NCI-H1417 (cell line): ENCODE results near the gene PNLDC1.
A peak's percentile ranks its signal among the peaks of the same experiment; 100 is the strongest.
"Not testable (repeated sequence)": the region's sequence is repeated elsewhere in the genome, so short reads cannot be mapped to it uniquely, and the experiment has no call there.

Experiments
- DNase-seq, 3 experiments: peaks; one replicate each; lab custom pipeline; 2025; lab: John Stamatoyannopoulos, UW

Gene PNLDC1

DNA sequence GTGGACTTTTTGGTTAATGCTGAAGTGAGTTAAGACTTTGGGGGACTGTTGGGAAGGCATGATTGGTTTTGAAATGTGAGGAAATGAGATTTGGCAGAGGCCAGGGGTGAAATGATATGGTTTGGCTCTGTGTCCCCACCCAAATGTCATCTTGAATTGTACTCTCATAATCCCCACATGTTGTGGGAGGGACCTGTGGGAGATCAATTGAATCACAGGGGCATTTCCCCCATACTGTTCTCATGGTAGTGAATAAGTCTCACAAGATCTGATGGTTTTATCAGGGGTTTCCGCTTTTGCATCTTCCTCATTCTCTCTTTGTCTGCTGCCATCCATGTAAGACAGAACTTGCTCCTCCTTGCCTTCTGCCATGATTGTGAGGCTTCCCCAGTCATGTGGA, 49.8 kb downstream of the PNLDC1 start:
- not testable (repeated sequence) for DNase-seq

DNA sequence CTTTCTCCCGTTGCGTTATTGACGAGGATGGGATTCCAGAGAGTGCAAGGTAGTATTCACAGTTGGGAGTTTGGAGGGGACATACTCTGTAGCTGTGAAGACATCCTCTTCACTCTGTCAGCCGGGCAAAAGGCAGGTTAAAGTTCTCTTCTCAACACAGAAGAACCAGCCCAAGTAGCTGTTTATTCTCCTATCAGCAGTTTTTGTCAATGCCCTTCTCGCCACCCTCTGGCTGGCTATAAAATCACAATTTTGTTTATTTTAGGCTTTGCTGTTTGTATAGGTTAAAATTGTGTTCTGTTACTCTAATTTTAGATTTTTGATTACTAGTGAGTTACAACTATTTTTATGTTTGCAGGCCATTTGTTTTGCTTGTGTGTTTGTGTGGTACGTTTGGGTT, 52.8 kb downstream of the PNLDC1 start:
- peak in 2 of 3 experiments; percentile 28 to 56 for DNase-seq

DNA sequence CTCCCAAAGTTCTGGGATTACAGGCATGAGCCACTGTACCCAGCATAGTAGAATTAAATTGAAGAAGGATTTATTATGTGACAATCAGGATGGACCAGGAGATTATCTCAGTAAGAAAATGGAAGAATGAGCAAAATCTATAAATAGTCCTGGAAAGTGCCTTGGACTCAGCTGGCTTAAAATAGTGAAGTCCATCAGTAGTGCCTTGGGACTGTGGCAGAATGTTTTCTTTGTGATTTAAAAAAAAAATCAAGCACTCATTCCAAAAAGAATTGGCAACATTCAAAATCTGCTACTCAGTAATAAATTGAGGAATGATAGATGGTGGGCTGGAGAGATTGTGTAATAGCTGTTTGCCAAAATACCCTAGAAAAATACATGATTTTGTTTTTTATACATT, 53.7 kb downstream of the PNLDC1 start:
- no peak for DNase-seq

DNA sequence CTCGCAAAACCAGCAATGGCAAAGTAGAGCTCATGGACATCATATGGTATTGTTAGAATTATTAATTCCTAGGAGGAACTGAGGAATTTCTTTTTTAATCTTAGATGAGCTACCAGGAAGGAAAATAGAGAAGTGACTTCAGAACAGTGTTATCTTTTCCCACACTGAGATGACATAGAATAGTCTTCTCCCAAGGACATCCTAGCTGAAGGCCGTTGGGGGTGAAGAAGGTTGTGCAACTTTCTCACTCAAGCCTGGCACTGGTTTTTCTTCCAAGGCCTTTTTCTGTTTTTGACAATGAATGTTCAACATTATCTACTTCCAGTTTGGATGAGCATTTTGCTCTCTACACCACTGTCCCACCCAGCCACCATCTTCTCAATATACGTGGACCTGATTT, 54.9 kb downstream of the PNLDC1 start:
- DNase-seq: no peak

DNA sequence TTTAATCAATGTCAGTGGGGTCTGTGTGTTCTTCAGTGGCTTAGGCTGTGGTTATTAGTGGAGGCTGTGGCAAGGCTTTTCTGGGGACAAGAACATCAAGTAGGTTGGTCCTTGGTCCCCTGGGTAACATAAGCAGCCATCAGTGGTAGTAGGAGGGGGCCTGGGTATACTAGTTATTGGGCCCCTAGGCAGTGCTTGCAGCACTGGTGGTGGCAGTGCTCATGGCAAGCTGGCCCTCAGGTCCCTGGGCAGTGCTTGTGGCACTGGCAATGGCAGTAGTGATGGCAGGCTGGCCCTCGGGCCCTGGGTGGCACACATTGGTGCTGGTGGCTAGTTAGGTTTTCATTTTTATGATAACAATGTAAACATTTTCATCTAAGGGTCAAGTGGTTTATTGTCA, 58.2 kb downstream of the PNLDC1 start:
- no peak for DNase-seq

DNA sequence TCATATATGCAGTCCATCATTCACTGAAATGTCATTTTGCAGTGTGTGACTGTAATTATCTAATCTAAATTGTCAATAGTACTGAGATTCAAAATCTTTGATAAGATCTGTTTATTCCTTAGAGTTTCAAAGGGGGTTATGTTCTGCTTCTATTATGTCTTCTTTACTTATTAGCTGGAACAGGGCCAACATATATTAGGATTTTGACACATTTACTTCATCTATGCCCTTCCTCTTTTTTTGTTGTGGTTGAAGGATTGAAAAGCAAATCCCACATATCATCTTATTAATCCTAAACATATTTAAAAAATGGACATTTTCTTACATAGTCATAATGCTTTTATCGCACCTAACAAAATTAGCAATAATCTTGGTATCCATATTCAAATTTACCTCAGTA, 60.4 kb downstream of the PNLDC1 start:
- DNase-seq: no peak

DNA sequence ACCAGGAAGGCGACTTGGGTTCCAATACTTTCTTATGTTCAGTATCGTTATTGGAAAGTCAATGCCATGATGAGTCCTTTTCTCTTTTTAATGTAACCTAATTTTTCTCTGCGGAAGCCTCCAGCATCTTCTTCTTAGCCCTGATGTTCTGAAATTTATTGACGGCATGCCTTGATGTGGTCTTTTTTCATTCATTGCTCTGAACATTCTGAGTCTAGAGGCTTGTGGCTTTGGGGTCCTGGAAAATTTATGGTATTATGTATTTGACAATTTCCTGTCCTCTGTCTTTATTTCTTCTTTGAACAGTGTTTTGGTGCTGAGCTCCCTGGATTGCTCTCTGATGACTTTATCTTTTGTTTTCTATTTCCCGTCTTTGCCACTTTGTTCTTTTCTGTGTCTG, 62.0 kb downstream of the PNLDC1 start:
- no peak for DNase-seq

DNA sequence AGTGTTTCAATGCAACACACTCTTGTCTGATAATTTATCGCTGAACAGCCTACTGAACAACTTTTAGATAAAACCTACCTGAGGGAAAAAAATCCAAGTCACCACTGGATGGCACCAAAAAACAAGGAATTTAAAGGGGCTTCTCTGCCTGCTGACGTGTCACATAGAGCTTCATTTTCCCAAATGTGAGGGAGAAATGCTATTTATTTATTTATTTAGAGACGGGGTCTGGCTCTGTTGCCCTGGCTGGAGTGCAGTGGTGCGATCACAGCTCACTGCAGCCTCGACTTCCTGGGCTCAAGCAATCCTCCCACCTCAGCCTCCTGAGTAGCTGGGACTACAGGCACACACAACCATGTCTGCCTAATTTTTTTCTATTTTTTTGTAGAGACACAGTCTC, 63.3 kb downstream of the PNLDC1 start:
- peak; percentile 35 to 86 (median 68) for DNase-seq

DNA sequence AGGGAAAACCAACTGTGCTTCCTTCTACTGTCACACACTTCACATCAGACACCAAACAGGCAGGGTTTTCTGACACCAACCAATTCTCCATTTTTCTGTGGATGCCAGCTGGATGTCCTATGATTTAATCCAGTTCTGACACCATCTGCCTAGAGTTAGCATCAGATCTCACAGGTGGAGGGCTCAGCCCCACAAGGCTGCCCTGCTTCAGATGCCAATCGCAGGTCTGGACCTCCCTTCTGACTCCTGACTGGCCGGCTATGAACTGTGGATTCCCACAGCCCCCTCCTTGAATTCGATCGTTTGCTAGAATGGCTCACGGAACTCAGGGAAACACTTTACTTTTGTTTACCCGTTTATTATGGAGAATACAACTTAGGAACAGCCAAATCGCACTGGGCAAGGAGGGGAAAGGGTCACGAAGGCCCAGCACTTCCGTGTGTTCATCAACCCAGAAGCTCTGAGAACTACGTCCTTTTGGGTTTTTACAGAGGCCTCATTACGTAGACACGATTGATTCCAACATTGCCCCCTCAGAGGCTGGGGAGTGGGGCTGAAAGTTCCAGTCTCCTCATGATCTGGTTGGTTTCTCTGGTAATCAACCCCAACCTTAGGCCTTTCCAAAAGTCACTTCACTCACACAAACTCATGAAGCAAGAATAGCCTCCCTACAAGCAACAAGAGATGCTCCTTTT, 65.3 kb downstream of the PNLDC1 start:
- DNase-seq: no peak

DNA sequence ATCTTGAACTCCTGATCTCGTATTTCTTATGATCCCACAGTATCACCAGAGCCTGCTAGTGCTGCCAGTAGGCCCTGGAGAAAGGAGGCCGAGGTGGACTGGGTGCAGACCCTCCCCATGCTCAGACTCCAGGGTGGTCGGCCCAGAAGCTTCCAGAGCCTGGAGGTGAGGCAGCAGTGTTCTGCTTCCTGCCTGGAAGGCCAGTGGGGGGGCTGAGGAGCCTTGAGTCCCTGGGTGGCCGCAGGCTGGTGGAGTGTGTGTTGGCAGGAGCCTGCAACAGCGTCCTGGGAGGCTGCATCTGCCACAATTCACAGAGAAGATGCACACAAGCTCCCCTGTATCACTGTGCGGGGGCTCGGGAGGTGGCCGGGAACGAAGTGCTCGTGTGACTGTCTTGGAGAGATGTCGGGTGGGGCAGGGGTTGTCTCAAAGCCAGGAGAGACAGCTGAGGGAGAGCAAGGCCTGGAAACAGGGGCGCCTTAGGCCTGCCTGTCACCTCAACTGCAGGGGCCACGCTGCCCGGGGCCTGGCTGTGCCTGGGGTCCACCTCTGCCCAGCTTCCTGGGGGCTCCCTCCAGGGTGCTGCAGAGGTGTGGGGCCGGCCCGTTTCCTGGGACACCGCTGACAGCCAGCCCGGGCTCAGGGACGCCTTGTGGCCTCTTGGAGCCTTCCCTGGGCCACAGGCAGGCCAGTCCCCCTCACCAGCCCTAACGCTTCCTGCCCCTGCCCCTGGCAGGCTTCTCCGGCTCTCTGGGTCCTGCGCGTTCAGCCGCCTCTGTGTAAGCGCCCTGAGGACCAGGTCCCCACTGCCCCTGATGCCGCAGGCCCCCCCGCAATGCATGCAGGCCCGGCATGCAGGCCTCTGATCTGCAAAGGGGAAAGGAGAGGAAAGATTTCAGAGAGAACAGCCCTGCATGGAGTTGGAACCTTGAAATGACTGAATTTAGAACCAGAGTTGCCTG, 66.5 kb downstream of the PNLDC1 start:
- no peak for DNase-seq
